Neural cell (in vitro differentiated cells): Measurements from ENCODE around the gene USH1C. TPM values are rescaled to one million over a fixed set of nuclear protein-coding genes. Genes with fewer than 3 reads are reported as not detected.

Experiments
- H2AFZ ChIP-seq: fragments of 200-600, 300-800 bp; sonication (generic), shearing (Covaris generic); 2 replicates; pipeline ENCODE4 v1.6.0; 2014; ENCODE audit warnings: low read depth, mild to moderate bottlenecking, antibody characterized with exemption, low read length, moderate library complexity
- H3F3A ChIP-seq: fragments of 200-600 bp; shearing (Covaris generic); 2 replicates; pipeline ENCODE4 v1.6.1; 2016; ENCODE audit warnings: mild to moderate bottlenecking, moderate library complexity, mixed read lengths, antibody characterized with exemption, low read length; ENCODE audit not compliant: insufficient read depth, poor library complexity, severe bottlenecking
- H3K27ac ChIP-seq: fragments of 200-600, 300-800 bp; sonication (generic), shearing (Covaris generic); 2 replicates; pipeline ENCODE4 v1.5.1; 2014; ENCODE audit warnings: mild to moderate bottlenecking, low read length, moderate library complexity
- H3K27me3 ChIP-seq: fragments of 300-800, 200-600 bp; sonication (generic), shearing (Covaris generic); 2 replicates; pipeline ENCODE4 v1.6.0; 2014; ENCODE audit warnings: mild to moderate bottlenecking, low read depth, low read length, moderate library complexity; ENCODE audit not compliant: insufficient read depth
- H3K36me3 ChIP-seq: fragments of 300-800, 200-600 bp; sonication (generic), shearing (Covaris generic); 2 replicates; pipeline ENCODE4 v1.5.1; 2014; ENCODE audit warnings: mild to moderate bottlenecking, antibody characterized with exemption, low read length, moderate library complexity; ENCODE audit not compliant: insufficient read depth
- H3K4me2 ChIP-seq: fragments of 300-800, 200-600 bp; sonication (generic), shearing (Covaris generic); 2 replicates; pipeline ENCODE4 v1.6.0; 2014; ENCODE audit warnings: mild to moderate bottlenecking, low read length
- H3K4me3 ChIP-seq: fragments of 300-800, 200-600 bp; sonication (generic), shearing (Covaris generic); 2 replicates; pipeline ENCODE4 v1.5.1; 2014; ENCODE audit warnings: mild to moderate bottlenecking, low read length, moderate library complexity
- H3K79me2 ChIP-seq: fragments of 200-600 bp; shearing (Covaris generic); replicated peaks from 2 replicates; pipeline ENCODE4 v1.6.0; 2014; ENCODE audit warnings: mild to moderate bottlenecking, low read length, moderate library complexity; ENCODE audit not compliant: insufficient read depth
- H3K9ac ChIP-seq: fragments of 300-800, 200-600 bp; sonication (generic), shearing (Covaris generic); 2 replicates; pipeline ENCODE4 v1.6.1; 2016; ENCODE audit warnings: mild to moderate bottlenecking, low read length, mixed read lengths
- H3K9me2 ChIP-seq: fragments of 200-600 bp; shearing (Covaris generic); 2 replicates; pipeline ENCODE4 v1.6.1; 2016; ENCODE audit warnings: mild to moderate bottlenecking, low read length, mixed read lengths; ENCODE audit not compliant: insufficient read depth
- H3K9me3 ChIP-seq: fragments of 200-600, 300-800 bp; sonication (generic), shearing (Covaris generic); 2 replicates; pipeline ENCODE4 v1.6.1; 2016; ENCODE audit warnings: mild to moderate bottlenecking, mixed run types, low read length, moderate library complexity, mixed read lengths
- H4K20me1 ChIP-seq: fragments of 200-600 bp; shearing (Covaris generic); 2 replicates; pipeline ENCODE4 v1.6.1; 2016; ENCODE audit warnings: mild to moderate bottlenecking, mixed run types; ENCODE audit not compliant: insufficient read depth
- CTCF ChIP-seq: fragments of 450-650 bp; IDR thresholded peaks from 2 replicates; pipeline ENCODE4 v1.5.1; 2014; ENCODE audit warnings: antibody characterized with exemption, mild to moderate bottlenecking, moderate library complexity; ENCODE audit not compliant: poor library complexity, severe bottlenecking
- EZH2 ChIP-seq: fragments of 200-600, 300-800 bp; shearing (Covaris generic), sonication (generic); IDR thresholded peaks from 2 replicates; pipeline ENCODE4 v1.6.1; 2014; ENCODE audit warnings: antibody characterized with exemption, low read length, borderline replicate concordance, mild to moderate bottlenecking; ENCODE audit not compliant: insufficient read depth, poor library complexity, severe bottlenecking
- MXI1 ChIP-seq: fragments of 450-650 bp; conservative IDR thresholded peaks from 2 replicates; pipeline ENCODE4 v1.6.1; 2014; ENCODE audit warnings: antibody characterized with exemption, mild to moderate bottlenecking; ENCODE audit not compliant: poor library complexity, severe bottlenecking
- POLR2AphosphoS5 ChIP-seq: IDR thresholded peaks from 2 replicates; pipeline ENCODE4 v1.6.1; 2012
- RAD21 ChIP-seq: fragments of 450-650 bp; conservative IDR thresholded peaks from 2 replicates; pipeline ENCODE4 v1.6.1; 2014; ENCODE audit warnings: antibody characterized with exemption, mild to moderate bottlenecking, moderate library complexity
- REST ChIP-seq: IDR thresholded peaks from 2 replicates; pipeline ENCODE4 v1.6.1; 2012; ENCODE audit warnings: borderline replicate concordance
- SMC3 ChIP-seq: fragments of 450-650 bp; conservative IDR thresholded peaks from 2 replicates; pipeline ENCODE4 v1.6.1; 2014; ENCODE audit warnings: antibody characterized with exemption, mild to moderate bottlenecking, moderate library complexity; ENCODE audit not compliant: poor library complexity
- polyA plus RNA-seq: library from polyadenylated mRNA; depleted of rRNA; stranded (reverse); fragments of >200 nt; gene quantifications from 2 replicates; pipeline ENCODE4 v1.2.3, GENCODE V29; 2014

Gene USH1C
- polyA plus RNA-seq, 1 donor from 2014 or later = 0.67 TPM

GRCh38 chr11:17531071-17531600, 13.1 kb downstream of the USH1C start:
- Histone ChIP-seq H3K27ac (no peak overlapping the region), H4K20me1 (no peaks in the 10 kb centered on the region)

GRCh38 chr11:17529844-17530185, 14.4 kb downstream of the USH1C start:
- H3K4me3 ChIP-seq = no peak overlapping the region
- H3K9me2 ChIP-seq = no peaks in the 10 kb centered on the region
- no peaks in the 10 kb centered on the region for H3K27me3 ChIP-seq
- no peaks in the 10 kb centered on the region for H3F3A ChIP-seq
- H3K4me2 ChIP-seq = no peak overlapping the region
- peak overlapping the region; percentile 59 for H3K27ac ChIP-seq
- H3K36me3 ChIP-seq = no peaks in the 10 kb centered on the region
- H2AFZ ChIP-seq = peak overlapping the region; percentile 22
- no peaks in the 10 kb centered on the region for H4K20me1 ChIP-seq
- no peaks in the 10 kb centered on the region for H3K9me3 ChIP-seq
- H3K79me2 ChIP-seq = no peaks in the 10 kb centered on the region
- H3K9ac ChIP-seq = peak overlapping the region; percentile 29
- TF ChIP-seq SMC3 = no peak
- no peak for TF ChIP-seq EZH2
- TF ChIP-seq CTCF = no peak
- no peak for TF ChIP-seq MXI1
- no peak for TF ChIP-seq REST
- no peak for TF ChIP-seq RAD21

More at GRCh38 chr11:17531071-17531600, 13.1 kb downstream of the USH1C start:
- Histone ChIP-seq H3K4me3 (no peak overlapping the region), H3K36me3 (no peaks in the 10 kb centered on the region), H3K79me2 (no peaks in the 10 kb centered on the region), H3K27me3 (no peaks in the 10 kb centered on the region), H3K9me2 (no peaks in the 10 kb centered on the region), H3K9ac (no peak overlapping the region), H3F3A (no peaks in the 10 kb centered on the region), H2AFZ (no peak overlapping the region), H3K4me2 (no peak overlapping the region), H3K9me3 (no peaks in the 10 kb centered on the region)
- TF ChIP-seq POLR2AphosphoS5 (no peak), EZH2 (no peak), MXI1 (no peak), REST (no peak), RAD21 (no peak), SMC3 (no peak), CTCF (no peak)
